Astrocyte (in vitro differentiated cells and primary cell): ENCODE measurements around the gene ATCAY. TPM values are rescaled to one million over a fixed set of nuclear protein-coding genes. Genes with fewer than 3 reads are reported as not detected.

Experiments
- DNase-seq: peaks from one replicate; pipeline ENCODE4 v3.0.0-alpha.2; 2010; ENCODE audit warnings: low read depth
- FAIRE-seq: peaks from 2 replicates; lab custom pipeline; 2011; peaks lifted over from hg19 to GRCh38; lab: Jason Lieb, UNC
- H2AFZ ChIP-seq: 2 replicates; pipeline ENCODE4 v1.6.0; 2012; ENCODE audit warnings: low read depth, low read length, inconsistent platforms
- H3K27ac ChIP-seq: 2 replicates; pipeline ENCODE4 v1.5.1; 2011; ENCODE audit warnings: low read depth, low read length, inconsistent platforms
- H3K27me3 ChIP-seq: 2 replicates; pipeline ENCODE4 v1.6.0; 2011; ENCODE audit warnings: low read length, inconsistent platforms; ENCODE audit not compliant: insufficient read depth
- H3K36me3 ChIP-seq: 2 replicates; pipeline ENCODE4 v1.5.1; 2011; ENCODE audit warnings: low read length, inconsistent platforms; ENCODE audit not compliant: insufficient read depth
- H3K4me1 ChIP-seq: 2 replicates; pipeline ENCODE4 v1.5.1; 2011; ENCODE audit warnings: low read length, inconsistent platforms; ENCODE audit not compliant: insufficient read depth
- H3K4me2 ChIP-seq: 2 replicates; pipeline ENCODE4 v1.6.0; 2012; ENCODE audit warnings: low read length, inconsistent platforms
- H3K4me3 ChIP-seq: 2 replicates; pipeline ENCODE4 v1.5.1; 2011; ENCODE audit warnings: low read depth, mild to moderate bottlenecking, low read length, inconsistent platforms; ENCODE audit not compliant: insufficient read depth
- H3K79me2 ChIP-seq: 2 replicates; pipeline ENCODE4 v1.6.0; 2012; ENCODE audit warnings: mild to moderate bottlenecking, low read length, inconsistent platforms; ENCODE audit not compliant: insufficient read depth
- H3K9ac ChIP-seq: 2 replicates; pipeline ENCODE4 v1.6.0; 2012; ENCODE audit warnings: mild to moderate bottlenecking, low read length, inconsistent platforms
- H3K9me3 ChIP-seq: 2 replicates; pipeline ENCODE4 v1.5.1; 2012; ENCODE audit warnings: low read depth, mild to moderate bottlenecking, low read length, inconsistent platforms; ENCODE audit not compliant: insufficient read depth
- H4K20me1 ChIP-seq: 2 replicates; pipeline ENCODE4 v1.6.0; 2012; ENCODE audit warnings: low read length, inconsistent platforms; ENCODE audit not compliant: insufficient read depth
- H3K27ac Mint-ChIP-seq: one replicate; pipeline ENCODE4 v1.8.0; 2021; ENCODE audit warnings: mild to moderate bottlenecking, mixed read lengths; ENCODE audit not compliant: unreplicated experiment
- H3K27me3 Mint-ChIP-seq: one replicate; pipeline ENCODE4 v1.8.0; 2021; ENCODE audit warnings: low read depth, mixed read lengths; ENCODE audit not compliant: unreplicated experiment
- H3K36me3 Mint-ChIP-seq: one replicate; pipeline ENCODE4 v1.8.0; 2021; ENCODE audit warnings: low read depth, mixed read lengths; ENCODE audit not compliant: unreplicated experiment
- H3K4me1 Mint-ChIP-seq: one replicate; pipeline ENCODE4 v1.8.0; 2021; ENCODE audit warnings: low read depth, mixed read lengths; ENCODE audit not compliant: unreplicated experiment
- H3K4me3 Mint-ChIP-seq: one replicate; pipeline ENCODE4 v1.8.0; 2021; ENCODE audit warnings: mild to moderate bottlenecking, moderate library complexity, mixed read lengths; ENCODE audit not compliant: unreplicated experiment
- H3K9me3 Mint-ChIP-seq: one replicate; pipeline ENCODE4 v1.8.0; 2021; ENCODE audit warnings: mild to moderate bottlenecking, mixed read lengths; ENCODE audit not compliant: unreplicated experiment
- EZH2 ChIP-seq: IDR thresholded peaks from 2 replicates; pipeline ENCODE4 v1.6.1; 2012; ENCODE audit warnings: mild to moderate bottlenecking, low read length, inconsistent platforms; ENCODE audit not compliant: insufficient read depth
- total RNA-seq: library from RNA; stranded (reverse); gene quantifications from 2 replicates; pipeline ENCODE4 v1.2.1, GENCODE V29; 2021
- TF ChIP-seq, protein P1 (sequence below): IDR thresholded peaks from 2 replicates; pipeline ENCODE4 v1.5.1; 2011; ENCODE audit warnings: low read depth, mild to moderate bottlenecking, inconsistent platforms, low read length, moderate library complexity; ENCODE audit not compliant: insufficient read depth

Gene ATCAY
- total RNA-seq, 1 donor from 2014 or later: 6.5 TPM

DNA sequence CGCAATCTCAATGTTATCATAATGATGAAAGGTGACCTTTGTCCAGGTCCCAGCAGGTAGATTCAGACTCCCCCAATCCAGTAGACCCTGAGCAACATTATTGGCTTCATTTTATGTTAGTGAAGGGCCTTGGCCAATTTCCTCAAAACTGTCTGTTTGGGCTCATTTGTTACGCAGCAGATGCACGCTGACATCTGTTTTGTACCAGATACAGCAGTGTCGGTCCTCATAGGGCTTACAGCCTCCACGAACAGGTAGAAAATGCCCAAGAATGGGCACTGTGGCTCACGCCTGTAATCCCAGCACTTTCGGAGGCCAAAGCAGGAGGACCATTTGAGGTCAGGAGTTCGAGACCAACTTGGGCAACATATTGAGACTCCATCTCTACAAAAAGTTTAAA, 39.3 kb downstream of the ATCAY start:
- Histone ChIP-seq H3K79me2 (no peaks in the 10 kb centered on the region), H3K9ac (no peak overlapping the region), H3K27ac (no peak overlapping the region), H3K36me3 (no peaks in the 10 kb centered on the region), H4K20me1 (no peaks in the 10 kb centered on the region), H3K4me1 (no peaks in the 10 kb centered on the region), H3K4me3 (no peak overlapping the region), H3K4me2 (no peak overlapping the region), H3K27me3 (no peaks in the 10 kb centered on the region), H2AFZ (no peak overlapping the region), H3K9me3 (peaks cover 9% of the 10 kb centered on the region)
- Mint-ChIP-seq H3K4me3 (no peak overlapping the region), H3K36me3 (peaks cover 9% of the 10 kb centered on the region), H3K9me3 (peaks cover 14% of the 10 kb centered on the region), H3K4me1 (no peaks in the 10 kb centered on the region), H3K27ac (no peak overlapping the region), H3K27me3 (no peaks in the 10 kb centered on the region)
- no peak for FAIRE-seq
- DNase-seq: no peak
- no peak for TF ChIP-seq EZH2
- TF ChIP-seq, protein P1, sequence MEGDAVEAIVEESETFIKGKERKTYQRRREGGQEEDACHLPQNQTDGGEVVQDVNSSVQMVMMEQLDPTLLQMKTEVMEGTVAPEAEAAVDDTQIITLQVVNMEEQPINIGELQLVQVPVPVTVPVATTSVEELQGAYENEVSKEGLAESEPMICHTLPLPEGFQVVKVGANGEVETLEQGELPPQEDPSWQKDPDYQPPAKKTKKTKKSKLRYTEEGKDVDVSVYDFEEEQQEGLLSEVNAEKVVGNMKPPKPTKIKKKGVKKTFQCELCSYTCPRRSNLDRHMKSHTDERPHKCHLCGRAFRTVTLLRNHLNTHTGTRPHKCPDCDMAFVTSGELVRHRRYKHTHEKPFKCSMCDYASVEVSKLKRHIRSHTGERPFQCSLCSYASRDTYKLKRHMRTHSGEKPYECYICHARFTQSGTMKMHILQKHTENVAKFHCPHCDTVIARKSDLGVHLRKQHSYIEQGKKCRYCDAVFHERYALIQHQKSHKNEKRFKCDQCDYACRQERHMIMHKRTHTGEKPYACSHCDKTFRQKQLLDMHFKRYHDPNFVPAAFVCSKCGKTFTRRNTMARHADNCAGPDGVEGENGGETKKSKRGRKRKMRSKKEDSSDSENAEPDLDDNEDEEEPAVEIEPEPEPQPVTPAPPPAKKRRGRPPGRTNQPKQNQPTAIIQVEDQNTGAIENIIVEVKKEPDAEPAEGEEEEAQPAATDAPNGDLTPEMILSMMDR: no peak

DNA sequence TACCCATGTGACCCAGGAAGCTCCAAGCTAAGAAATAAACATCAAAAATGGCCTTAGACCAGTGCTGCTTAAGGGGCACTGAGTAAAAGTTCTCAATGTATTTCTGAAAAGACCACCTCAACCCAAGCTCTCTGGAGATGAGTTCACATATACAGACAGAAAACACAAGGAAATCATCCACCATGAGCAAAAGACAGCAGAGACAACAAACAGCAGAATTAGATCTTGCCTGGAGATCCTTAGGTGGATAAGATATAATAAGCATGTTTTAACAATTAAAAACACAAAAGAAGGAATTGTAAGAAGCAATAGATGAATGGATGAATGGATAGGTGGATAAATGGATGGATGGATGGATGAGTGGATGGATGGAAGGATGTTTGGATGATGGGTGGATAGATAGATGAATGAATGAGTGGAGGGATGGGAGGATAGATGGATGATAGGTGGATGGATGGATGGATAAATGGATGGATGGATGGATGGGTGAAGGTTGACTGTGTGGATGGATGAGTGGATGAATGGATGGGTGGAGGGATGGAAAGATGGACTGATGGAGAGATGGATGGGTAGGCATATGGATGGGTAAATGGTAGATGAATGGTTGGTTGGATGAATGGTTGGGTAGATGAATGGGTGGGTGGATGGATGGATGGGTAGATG, 42.7 kb downstream of the ATCAY start:
- no peak overlapping the region for H3K4me3 Mint-ChIP-seq
- FAIRE-seq (no peak), DNase-seq (no peak)
- H3K36me3 ChIP-seq: no peaks in the 10 kb centered on the region
- TF ChIP-seq, protein P1: no peak
- H3K36me3 Mint-ChIP-seq: peaks cover 10% of the 10 kb centered on the region
- no peaks in the 10 kb centered on the region for H3K27me3 ChIP-seq
- H3K9ac ChIP-seq: no peak overlapping the region
- H3K4me3 ChIP-seq: no peak overlapping the region
- peaks cover 14% of the 10 kb centered on the region for H3K9me3 Mint-ChIP-seq
- no peak overlapping the region for H3K4me2 ChIP-seq
- H3K9me3 ChIP-seq: peaks cover 9% of the 10 kb centered on the region
- no peak overlapping the region for H2AFZ ChIP-seq
- H3K27ac ChIP-seq: no peak overlapping the region
- no peaks in the 10 kb centered on the region for H3K4me1 ChIP-seq
- no peak overlapping the region for H3K27ac Mint-ChIP-seq
- no peaks in the 10 kb centered on the region for H4K20me1 ChIP-seq
- H3K27me3 Mint-ChIP-seq: peaks cover 5% of the 10 kb centered on the region
- no peaks in the 10 kb centered on the region for H3K79me2 ChIP-seq
- no peaks in the 10 kb centered on the region for H3K4me1 Mint-ChIP-seq

DNA sequence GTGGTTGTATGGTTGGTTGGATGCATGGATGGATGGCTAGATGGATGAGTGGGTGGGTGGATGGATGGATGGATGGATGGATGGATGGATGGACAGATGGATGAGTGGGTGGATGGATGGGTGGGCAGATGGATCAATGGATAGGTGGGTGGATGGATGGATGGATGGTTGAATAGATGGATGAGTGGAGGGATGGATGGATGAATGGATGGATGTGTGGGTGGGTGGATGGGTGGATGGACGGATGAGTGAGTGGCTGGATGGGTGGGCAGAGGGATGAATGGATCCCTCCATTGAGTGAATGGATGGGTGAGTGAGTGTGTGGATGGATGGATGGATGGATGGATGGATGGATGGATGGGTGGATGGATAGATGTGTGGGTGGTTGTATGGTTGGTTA, 43.4 kb downstream of the ATCAY start:
- H3K4me1 Mint-ChIP-seq: no peaks in the 10 kb centered on the region
- peaks cover 10% of the 10 kb centered on the region for H3K36me3 Mint-ChIP-seq
- no peak overlapping the region for H3K27ac Mint-ChIP-seq
- H3K36me3 ChIP-seq: no peaks in the 10 kb centered on the region
- no peak overlapping the region for H3K4me3 ChIP-seq
- DNase-seq: no peak
- no peak overlapping the region for H3K9ac ChIP-seq
- peaks cover 11% of the 10 kb centered on the region for H3K9me3 Mint-ChIP-seq
- H4K20me1 ChIP-seq: no peaks in the 10 kb centered on the region
- no peak overlapping the region for H3K4me2 ChIP-seq
- peaks cover 5% of the 10 kb centered on the region for H3K27me3 Mint-ChIP-seq
- H3K27me3 ChIP-seq: no peaks in the 10 kb centered on the region
- H3K9me3 ChIP-seq: peaks cover 9% of the 10 kb centered on the region
- no peak for FAIRE-seq
- H3K79me2 ChIP-seq: no peaks in the 10 kb centered on the region
- no peak for TF ChIP-seq EZH2
- TF ChIP-seq, protein P1: no peak
- H3K27ac ChIP-seq: no peak overlapping the region
- no peak overlapping the region for H3K4me3 Mint-ChIP-seq
- no peak overlapping the region for H2AFZ ChIP-seq
- no peaks in the 10 kb centered on the region for H3K4me1 ChIP-seq
